HTERT RPE-1 (cell line): ENCODE measurements around the gene ARHGEF11.
"Not testable (repeated sequence)": the region's sequence is repeated elsewhere in the genome, so short reads cannot be mapped to it uniquely, and the experiment has no call there.

Experiments used
- in situ Hi-C: fragments of 300-500 bp; cut with MboI; formaldehyde crosslinking; loops from 4 replicates; pipeline ENCODE4 v1.14.3; 2020; ENCODE audit warnings: low sequenced_read_pairs

The ARHGEF11 gene, protein sequence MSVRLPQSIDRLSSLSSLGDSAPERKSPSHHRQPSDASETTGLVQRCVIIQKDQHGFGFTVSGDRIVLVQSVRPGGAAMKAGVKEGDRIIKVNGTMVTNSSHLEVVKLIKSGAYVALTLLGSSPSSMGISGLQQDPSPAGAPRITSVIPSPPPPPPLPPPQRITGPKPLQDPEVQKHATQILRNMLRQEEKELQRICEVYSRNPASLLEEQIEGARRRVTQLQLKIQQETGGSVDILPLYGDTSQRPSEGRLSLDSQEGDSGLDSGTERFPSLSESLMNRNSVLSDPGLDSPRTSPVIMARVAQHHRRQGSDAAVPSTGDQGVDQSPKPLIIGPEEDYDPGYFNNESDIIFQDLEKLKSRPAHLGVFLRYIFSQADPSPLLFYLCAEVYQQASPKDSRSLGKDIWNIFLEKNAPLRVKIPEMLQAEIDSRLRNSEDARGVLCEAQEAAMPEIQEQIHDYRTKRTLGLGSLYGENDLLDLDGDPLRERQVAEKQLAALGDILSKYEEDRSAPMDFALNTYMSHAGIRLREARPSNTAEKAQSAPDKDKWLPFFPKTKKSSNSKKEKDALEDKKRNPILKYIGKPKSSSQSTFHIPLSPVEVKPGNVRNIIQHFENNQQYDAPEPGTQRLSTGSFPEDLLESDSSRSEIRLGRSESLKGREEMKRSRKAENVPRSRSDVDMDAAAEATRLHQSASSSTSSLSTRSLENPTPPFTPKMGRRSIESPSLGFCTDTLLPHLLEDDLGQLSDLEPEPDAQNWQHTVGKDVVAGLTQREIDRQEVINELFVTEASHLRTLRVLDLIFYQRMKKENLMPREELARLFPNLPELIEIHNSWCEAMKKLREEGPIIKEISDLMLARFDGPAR (N-terminal part only)

DNA sequence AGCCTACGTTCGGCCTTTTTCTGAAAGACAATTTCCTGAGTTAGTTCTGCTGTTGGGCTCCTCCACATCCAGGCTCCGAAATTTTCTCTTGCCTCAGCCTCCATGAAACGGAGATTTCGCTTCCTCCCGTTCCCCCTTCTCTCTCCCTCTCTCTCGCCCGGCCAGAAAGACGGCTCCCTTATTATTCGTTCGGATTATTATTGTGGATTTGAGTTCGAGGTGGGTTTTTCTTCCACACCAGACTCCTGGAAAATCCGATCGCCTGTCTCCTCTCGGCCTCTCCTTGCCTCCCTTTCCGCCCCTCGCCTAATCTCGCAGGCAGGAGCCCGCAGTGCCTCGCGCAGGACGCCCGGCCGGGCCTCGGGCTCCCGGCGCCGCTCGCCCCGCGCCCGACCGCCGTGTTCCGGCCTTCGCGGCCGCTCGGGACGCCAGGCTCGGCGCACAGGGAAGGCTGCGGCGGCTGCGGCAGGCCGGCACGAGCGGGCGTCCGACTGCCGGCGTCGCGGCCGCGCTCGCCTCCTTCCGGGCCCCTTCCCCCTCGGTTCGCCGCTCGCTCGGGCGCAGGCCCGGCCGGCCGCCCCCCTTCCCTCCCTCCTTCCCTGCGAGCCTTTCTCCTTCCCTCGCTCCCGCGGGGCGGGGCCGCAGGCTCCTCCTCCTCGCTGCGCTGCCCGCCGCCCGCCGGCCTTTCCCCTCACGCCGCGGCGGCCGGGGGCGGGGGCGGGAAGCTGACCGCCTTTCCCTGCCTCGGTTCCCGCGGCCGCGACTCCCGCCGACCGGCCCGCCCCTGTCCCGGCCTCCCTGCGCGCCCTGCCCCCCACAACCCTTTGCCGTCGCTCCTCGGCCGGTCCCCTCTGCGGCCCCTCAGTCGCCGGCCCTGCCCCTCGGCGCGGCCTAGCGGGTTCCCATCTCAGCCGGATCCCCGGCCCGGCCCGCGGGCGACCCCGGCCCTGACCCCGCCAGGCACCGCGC lies at the start of gene ARHGEF11:
Gene ARHGEF11, minus strand, starts transcription at position 493 of the 969 bp plus-strand sequence. CDS start 1,412 bp downstream, outside the sequence.
- in situ Hi-C loops, result no loop called here

- in situ Hi-C loops, result no loop called here
Observed at GRCh38 chr1:157095091-157095490, 49.5 kb upstream of the ARHGEF11 start.

DNA sequence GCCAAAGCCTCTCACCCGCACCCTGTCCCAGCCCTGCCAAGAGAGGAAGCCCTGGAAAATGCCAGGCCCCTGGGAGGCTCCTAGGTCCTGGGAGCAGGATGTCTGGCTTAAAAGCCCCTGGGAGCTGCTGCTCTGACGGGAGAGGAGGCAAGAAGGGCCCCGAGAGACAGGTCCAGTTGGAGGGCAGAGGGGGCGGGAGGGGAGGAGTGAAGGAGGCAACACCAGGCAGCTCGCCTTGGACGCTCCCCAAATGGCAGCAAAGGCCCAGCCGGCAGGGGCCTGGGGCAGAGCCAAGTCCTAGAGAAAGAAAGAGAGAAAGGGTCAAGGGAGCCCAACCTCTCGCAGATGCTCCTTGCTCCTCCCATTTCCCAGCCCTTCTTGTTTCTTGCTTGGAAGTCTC lies 47.3 kb upstream of the ARHGEF11 start:
- in situ Hi-C loops, result no loop called here

- in situ Hi-C loops, result no loop called here
Observed at GRCh38 chr1:157091668-157092273, 46.2 kb upstream of the ARHGEF11 start.

DNA sequence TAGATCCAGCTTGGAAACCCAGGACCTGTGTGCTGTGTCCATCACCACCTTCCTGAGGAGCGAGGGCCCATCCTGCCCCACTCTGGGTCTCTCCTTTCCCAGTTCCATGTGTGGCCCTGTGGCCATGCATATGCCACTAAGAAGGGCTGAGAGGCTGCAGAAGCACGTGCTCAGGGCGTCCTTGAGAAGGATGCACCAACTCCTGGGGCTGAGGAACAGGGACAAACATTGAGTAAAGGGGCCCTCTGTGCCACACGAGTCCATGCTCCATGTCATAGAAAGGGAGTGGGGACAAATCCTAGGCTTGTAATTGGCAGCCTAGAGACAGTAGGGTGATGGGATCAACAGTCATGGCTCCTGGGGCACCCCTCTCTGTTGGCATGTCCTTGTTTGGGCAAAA lies 45.6 kb upstream of the ARHGEF11 start:
- in situ Hi-C loops, result no loop called here

DNA sequence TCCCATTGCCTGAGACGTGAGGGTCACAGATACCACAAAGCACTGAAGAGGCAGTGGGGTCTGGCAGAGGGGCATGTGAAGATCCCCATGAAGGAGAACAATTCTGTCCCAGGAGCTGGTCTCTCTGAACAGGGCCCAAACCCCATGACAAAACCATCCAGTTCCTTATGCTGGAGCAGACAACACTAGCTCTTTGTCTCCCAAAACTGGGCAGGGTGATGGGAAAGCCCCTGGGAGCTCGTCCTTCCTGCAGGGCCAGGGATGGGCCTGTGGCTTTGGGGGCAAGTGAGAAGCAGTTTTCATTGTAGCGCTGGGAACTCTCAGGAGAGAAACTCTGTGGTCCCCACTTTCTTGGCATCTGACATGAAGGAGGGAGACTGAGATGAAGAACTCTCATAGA lies 45.2 kb upstream of the ARHGEF11 start:
- in situ Hi-C loops, result no loop called here

DNA sequence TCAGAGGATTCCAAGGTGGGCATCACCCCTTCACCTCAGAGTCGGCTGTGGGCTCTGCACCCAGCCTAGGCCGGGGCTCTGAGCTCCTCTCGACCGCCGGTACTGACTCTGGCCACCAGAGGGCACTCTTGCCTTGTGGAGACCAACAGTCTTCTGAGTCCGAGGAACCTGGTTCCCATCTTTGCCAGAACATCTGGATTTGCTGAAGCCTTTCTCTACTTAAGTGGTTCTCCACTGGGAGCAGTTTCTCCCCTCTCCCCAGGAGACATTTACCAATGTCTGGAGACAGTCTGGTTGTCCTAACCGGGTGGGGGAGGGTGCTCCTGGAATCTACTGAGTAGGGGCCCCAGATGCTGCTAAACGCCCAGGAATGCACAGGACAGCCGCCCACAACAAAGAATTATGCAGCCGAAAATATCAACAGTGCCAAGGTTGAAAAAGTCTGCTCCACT lies 44.7 kb upstream of the ARHGEF11 start:
- in situ Hi-C loops, result no loop called here

GRCh38 chr1:157089789-157090188 lies 44.2 kb upstream of the ARHGEF11 start:
- in situ Hi-C loops, result no loop called here

DNA sequence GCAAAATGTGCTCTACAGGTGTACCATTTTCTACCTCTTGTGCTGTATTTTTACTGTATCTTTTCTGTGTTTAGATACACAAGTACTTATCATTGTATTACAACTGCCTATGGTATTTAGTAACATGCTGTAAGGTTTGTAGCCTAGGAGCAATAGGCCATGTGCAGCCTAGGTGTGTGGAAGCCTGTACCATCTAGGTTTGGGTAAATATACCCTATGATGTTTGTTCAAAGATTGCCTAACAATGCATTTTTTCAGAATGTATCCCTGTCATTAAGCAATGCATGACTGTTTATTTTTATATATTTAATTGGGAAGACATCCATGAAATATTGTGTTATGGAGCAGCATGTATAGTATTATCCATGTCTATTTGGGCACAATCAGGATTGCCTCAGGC lies 43.1 kb upstream of the ARHGEF11 start:
- in situ Hi-C loops, result no loop called here

DNA sequence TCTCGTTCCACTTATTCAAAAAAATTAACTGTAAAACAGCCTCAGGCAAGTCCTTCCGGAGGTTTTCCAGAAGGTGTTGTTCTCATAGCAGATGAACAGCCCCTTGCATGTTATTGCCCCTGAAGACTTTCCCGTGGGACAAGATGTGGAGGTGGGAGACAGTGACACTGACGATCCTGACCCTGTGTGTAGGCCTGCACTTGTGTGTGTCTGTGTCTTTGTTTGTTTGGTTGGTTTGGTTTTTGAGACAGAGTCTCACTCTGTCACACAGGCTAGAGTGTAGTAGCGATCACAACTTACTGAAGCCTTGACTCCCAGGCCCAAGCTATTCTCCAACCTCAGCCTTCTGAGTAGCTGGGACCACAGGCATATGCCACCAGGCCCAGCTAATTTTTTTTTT lies 41.5 kb upstream of the ARHGEF11 start:
- in situ Hi-C loops, result no loop called here

- in situ Hi-C loops, result no loop called here
Observed at GRCh38 chr1:157086299-157086698, 40.8 kb upstream of the ARHGEF11 start.

GRCh38 chr1:157085421-157085820 lies 39.9 kb upstream of the ARHGEF11 start:
- in situ Hi-C loops, result no loop called here

DNA sequence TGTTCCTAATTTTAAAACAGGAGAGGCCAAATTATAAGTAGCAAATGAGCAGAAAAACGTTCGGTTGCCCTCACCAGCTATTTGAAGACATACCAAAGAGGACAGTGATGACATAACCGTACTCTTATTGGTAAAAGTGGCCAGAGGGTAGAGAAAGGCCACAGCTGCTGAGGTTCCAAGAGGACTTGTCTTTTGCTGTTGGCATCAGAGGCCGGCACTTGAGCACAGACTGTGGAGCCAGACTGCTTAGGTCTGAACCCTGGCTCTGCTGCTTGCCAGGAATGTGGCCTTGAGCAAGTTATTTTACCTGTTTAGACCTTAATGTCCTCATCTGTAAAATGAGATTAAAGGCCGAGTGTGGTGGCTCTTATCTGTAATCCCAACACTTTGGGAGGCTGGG lies 39.2 kb upstream of the ARHGEF11 start:
- in situ Hi-C loops, result no loop called here

GRCh38 chr1:157081707-157082106 lies 36.2 kb upstream of the ARHGEF11 start:
- in situ Hi-C loops, result no loop called here

DNA sequence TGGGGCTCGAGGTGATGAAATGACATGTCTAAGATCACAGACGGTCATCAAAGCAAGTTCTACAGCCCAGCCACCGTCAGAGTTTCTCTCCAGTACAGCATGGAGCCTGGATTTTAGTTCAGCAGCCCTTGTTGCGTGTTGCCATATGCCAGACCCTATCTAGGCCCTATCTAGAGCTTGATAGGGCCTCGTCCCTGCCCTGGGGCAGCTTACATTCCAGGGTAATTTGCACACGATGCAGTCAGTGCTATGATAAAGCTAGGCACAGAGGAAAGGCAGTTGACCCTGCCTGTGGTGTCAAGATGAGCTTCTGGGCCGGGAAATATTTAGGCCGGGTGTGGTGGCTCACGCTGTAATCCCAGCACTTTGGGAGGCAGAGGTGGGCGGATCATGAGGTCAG lies 35.2 kb upstream of the ARHGEF11 start:
- in situ Hi-C loops, result no loop called here

DNA sequence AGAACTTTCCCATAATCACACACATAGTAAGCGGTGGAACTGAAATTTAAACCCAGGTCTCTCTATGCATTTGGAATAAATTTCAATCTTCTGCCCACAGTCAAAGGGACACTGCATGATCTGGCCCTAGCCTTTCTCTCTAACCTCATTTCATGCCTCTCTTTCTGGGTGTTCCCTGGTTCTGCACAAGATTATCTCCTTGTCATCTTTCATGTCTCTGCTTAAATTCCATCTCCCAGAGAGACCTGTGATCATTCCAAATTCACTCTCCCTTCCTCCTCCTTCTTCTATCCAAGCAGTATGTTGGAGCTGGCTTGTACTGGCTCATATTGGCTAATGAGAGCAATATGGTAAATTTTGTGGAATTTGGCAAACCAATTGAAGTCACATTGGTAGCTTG lies 31.9 kb upstream of the ARHGEF11 start:
- in situ Hi-C loops, result no loop called here

DNA sequence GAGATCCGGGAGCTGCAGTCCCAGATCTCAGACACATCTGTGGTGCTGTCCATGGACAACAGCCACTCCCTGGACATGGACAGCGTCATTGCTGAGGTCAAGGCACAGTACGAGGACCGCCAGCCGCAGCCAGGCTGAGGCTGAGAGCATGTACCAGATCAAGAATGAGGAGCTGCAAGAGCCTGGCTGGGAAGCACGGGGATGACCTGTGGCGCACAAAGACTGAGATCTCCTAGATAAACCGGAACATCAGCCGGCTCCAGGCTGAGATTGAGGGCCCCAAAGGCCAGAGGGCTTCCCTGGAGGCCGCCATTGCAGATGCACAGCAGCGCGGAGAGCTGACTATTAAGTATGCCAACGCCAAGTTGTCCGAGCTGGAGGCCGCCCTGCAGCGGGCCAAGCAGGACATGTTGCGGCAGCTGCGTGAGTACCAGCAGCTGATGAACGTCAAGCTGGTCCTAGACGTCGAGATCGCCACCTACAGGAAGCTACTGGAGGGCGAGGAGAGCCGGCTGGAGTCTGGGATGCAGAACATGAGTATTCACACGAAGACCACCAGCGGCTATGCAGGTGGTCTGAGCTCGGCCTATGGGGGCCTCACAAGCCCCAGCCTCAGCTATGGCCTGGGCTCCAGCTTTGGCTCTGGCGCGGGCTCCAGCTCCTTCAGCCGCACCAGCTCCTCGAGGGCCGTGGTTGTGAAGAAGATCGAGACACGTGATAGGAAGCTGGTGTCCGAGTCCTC lies 28.6 kb upstream of the ARHGEF11 start:
- in situ Hi-C loops, result no loop called here

GRCh38 chr1:157069601-157070000 lies 24.1 kb upstream of the ARHGEF11 start:
- in situ Hi-C loops, result no loop called here

GRCh38 chr1:157059241-157059640 lies 13.7 kb upstream of the ARHGEF11 start:
- in situ Hi-C loops, result not testable (repeated sequence)

DNA sequence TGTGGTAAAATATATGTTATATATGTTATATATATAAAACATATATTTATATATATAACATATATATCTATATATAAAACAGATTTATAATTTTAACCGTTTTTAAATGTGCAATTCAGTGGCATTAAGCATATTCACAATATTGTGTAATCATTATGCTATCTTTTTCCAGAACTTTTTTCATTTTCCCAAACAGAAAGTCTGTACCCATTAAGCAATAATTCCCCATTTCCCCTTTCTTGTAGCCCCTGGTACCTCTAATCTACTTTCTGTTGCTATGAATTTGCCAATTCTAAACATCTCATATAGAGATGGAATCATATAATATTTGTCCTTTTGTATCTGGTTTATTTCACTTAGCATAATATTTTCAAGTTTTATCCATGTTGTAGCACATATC lies 10.7 kb upstream of the ARHGEF11 start:
- in situ Hi-C loops, result no loop called here
